GM19328 (cell line): ENCODE data around the gene CCL13.

Source experiments
- ATAC-seq: cut with Tn5 transposase; IDR thresholded peaks from one replicate; pipeline ENCODE4 v1.9.1; 2021; ENCODE audit warnings: mild to moderate bottlenecking, moderate library complexity; ENCODE audit not compliant: unreplicated experiment

CCL13 gene

GRCh38 chr17:34383216-34383615 lies 26.9 kb downstream of the CCL13 start:
- no peak for ATAC-seq

- ATAC-seq = no peak
These were observed 28.0 kb downstream of the CCL13 start for GRCh38 chr17:34384271-34384670.

- ATAC-seq = no peak
These were observed 28.7 kb downstream of the CCL13 start for GRCh38 chr17:34384822-34385605.

- no peak for ATAC-seq
These were observed 30.0 kb downstream of the CCL13 start for GRCh38 chr17:34386343-34386696.

DNA sequence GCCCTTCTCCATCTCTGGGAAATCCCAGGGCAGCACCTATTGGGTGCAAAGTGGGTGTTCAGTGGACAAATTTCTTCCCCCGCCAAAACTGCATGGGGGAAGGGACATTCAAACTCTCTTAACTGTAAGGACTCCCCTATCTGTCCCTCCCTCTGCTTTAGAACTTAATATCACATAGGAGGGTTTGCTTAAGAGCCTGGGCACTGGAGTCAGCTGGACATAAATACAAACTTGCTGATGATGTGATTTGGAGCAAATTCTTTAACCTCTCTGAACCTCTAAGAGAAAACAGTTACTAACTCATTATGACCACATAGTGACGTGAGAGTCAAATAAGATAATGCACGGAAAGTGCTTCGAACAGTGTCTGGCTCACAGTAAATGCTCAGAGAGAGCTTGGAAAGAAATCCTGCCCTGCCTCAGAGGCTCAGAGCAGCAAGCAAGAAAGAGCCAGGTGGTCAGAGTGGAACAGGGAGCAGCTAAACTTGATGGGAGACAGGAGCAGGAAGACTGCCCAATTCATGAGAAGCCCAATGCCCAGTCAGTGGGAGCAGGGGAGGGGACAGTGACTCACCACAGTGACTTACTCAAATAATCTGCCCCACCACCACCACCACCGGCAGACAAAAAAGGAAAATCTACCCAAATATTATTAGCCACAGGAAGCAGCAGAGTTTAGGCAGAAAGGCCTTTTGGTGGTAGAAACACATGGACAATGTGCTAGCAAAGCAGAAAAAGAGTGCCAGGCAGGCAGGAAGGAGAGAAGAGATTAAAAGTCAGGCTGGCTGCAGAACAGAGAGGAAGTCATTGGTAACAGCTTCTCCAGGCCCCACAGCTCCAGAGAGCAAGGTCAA lies 30.6 kb downstream of the CCL13 start:
- ATAC-seq = no peak

DNA sequence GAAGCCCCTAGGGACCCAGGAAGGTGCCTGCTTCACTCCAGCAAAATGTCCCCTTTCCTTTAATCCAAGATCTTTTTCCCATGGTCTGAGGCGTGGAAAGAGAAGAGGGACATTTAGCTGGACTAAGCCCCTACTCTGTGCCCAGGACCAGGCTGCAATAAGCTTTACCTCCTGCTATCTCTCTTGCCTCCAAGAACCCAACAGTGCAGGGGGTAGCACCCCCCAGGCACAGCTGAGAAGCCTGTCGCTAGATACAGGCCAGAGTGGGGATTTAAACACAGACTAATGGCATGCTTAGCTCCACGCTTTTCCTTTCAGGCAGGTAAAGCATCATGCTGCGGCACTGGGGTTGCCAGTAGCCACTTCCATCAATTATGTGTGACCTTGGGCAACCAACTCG lies 31.3 kb downstream of the CCL13 start:
- no peak for ATAC-seq

GRCh38 chr17:34389126-34389750 lies 33.0 kb downstream of the CCL13 start:
- no peak for ATAC-seq

GRCh38 chr17:34390649-34391048 lies 34.4 kb downstream of the CCL13 start:
- ATAC-seq = no peak

DNA sequence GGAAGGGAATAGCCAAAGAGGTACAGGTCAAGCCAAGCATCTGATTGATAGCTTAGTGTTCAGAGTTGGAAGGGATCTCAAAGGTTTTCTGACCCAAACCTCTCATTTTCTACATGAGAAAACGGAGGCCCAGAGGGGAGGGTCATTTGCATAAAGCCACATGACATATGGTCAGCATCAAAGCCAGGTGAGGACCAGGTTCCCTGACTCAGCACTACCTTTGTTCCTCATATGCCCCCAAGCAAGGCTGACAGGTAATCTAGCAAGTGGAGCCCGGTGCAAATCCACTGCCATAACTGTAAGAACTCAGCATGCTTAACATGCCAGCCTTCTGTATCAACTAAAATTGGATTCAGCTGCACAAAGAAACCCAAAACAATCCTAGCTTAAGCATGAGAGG lies 35.0 kb downstream of the CCL13 start:
- no peak for ATAC-seq

- ATAC-seq = no peak
These were observed 37.1 kb downstream of the CCL13 start for GRCh38 chr17:34393401-34393800.

- no peak for ATAC-seq
These were observed 41.0 kb downstream of the CCL13 start for GRCh38 chr17:34397265-34397664.

- ATAC-seq = no peak
These were observed 42.7 kb downstream of the CCL13 start for GRCh38 chr17:34398990-34399389.

- no peak for ATAC-seq
These were observed 43.4 kb downstream of the CCL13 start for GRCh38 chr17:34399725-34400124.

DNA sequence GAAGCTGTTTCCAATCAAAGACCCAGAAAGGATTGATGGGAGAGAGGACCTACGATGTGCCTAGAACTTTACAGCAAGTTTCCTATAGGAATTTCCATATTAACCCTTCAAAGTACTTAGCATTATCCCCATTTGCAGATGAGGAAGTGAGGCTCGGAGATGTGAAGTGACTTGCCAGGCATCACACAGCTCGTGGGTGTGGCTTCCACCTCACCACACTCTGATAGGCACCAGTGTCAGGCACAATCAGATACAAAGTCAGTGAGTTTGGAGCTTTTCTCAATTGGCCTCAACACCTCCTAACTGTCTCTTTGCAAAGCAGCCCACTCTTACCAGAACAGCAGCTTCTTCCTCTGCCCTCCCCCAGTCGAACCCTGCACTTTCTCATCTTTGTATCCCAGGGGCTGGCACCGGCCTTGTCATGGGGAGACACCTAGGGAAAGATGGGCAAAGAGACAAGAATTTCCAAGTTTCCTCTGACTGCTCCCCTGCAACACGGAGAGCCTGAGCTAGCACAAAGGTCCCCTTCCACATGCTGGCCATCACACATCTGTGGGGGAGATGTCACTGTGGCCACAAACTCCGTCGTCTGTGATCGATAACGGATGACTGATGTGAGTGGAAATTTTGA lies 44.1 kb downstream of the CCL13 start:
- ATAC-seq = no peak

GRCh38 chr17:34401165-34401564 lies 44.9 kb downstream of the CCL13 start:
- no peak for ATAC-seq

DNA sequence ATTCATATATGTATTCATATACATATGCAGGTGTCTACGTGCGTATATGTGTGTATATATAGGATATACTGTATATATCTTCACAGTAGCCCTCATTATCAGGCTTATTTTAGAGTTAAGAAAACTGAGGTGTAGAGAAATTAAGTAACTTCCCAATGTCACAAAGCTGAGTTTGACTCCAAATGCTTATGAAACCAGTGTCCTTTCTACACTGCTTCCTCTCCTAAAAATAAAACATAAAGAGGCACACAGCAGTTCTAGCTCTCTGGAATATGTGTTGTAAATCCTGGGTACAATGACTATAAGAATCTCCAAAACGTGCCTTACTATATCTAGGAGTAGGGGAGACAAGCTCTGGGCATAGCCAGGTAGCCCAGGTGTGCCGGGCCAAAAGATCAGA lies 46.7 kb downstream of the CCL13 start:
- no peak for ATAC-seq

DNA sequence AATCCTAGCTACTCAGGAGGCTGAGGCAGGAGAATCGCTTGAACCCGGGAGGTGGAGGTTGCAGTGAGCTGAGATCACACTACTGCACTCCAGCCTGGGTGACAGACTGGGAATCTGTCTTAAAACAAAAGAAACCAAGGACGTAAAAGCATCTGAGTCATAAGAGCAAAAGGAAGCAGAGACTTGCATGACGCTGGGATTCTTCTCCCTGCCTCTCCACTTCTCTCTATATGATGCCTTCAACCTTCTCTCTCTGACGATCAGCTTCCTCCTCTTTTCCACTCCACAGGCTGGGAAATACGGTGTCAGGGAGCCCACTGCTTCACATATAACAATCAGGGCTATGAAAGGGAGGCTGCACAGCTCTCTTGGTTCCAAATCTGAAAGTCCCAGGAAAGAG lies 49.9 kb downstream of the CCL13 start:
- ATAC-seq = no peak
